ENCODE data around the gene ADAMTS14. TPM values are rescaled to one million over a fixed set of nuclear protein-coding genes. Genes with fewer than 3 reads are reported as not detected.

Gene ADAMTS14
- total RNA-seq, 1 experiment from 2014 or later: 0.91 TPM

DNA sequence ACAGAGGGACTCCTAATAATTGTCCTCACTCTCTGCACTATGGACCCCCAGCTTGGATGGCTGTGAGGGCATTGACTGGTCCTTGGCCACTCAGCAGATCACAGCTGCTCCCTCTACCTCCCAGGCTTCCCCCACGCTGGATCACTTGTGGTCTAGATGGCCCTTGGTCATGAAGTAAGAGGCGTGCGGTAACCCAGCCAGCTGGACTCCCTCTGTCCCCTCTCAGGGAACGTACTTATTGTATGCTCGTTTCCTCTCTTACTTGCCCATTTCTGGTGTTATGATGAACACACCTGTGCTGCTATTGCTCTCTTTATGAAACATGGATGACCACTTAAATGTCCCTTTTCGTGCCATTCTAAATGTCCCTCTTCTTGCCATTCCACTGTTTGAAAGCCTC, 19.3 kb downstream of the ADAMTS14 start:
- no peaks in the 10 kb centered on the region for H3K36me3 ChIP-seq (ENCODE audit: low read depth, low read length)
- intact Hi-C loops (cut with micrococcal nuclease): no loop called here
- no peaks in the 10 kb centered on the region for H3K79me2 ChIP-seq (ENCODE audit: low read length)
- H3K4me2 ChIP-seq (ENCODE audit: low read length): no peak overlapping the region
- H3K4me1 ChIP-seq (ENCODE audit: insufficient read depth, low read length): peaks cover 8% of the 10 kb centered on the region
- TF ChIP-seq EZH2 (IDR thresholded peaks at IDR 0.05; ENCODE audit: low read length, unreplicated experiment): no peak
- TF ChIP-seq, protein P1, sequence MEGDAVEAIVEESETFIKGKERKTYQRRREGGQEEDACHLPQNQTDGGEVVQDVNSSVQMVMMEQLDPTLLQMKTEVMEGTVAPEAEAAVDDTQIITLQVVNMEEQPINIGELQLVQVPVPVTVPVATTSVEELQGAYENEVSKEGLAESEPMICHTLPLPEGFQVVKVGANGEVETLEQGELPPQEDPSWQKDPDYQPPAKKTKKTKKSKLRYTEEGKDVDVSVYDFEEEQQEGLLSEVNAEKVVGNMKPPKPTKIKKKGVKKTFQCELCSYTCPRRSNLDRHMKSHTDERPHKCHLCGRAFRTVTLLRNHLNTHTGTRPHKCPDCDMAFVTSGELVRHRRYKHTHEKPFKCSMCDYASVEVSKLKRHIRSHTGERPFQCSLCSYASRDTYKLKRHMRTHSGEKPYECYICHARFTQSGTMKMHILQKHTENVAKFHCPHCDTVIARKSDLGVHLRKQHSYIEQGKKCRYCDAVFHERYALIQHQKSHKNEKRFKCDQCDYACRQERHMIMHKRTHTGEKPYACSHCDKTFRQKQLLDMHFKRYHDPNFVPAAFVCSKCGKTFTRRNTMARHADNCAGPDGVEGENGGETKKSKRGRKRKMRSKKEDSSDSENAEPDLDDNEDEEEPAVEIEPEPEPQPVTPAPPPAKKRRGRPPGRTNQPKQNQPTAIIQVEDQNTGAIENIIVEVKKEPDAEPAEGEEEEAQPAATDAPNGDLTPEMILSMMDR (conservative IDR thresholded peaks at IDR 0.05; ENCODE audit: low read depth, low read length): no peak
- TF ChIP-seq EZH2phosphoT487 (IDR thresholded peaks at IDR 0.05; ENCODE audit: borderline replicate concordance, low read length): no peak
- H4K20me1 ChIP-seq (ENCODE audit: low read length): no peaks in the 10 kb centered on the region
- no peaks in the 10 kb centered on the region for H3K9me2 ChIP-seq (replicated peaks; ENCODE audit: low read length)
- H3K9ac ChIP-seq (ENCODE audit: low read length): no peak overlapping the region
- POLR2A ChIA-PET (ENCODE audit: unreplicated experiment): no interaction called here
- H3F3A ChIP-seq (ENCODE audit: low read length, unreplicated experiment): no peaks in the 10 kb centered on the region
- no peak overlapping the region for H3K27ac ChIP-seq (ENCODE audit: low read length)
- ATAC-seq (no peak), DNase-seq (no peak)
- H3K4me3 ChIP-seq (ENCODE audit: low read length): no peak overlapping the region
- CTCF ChIA-PET: no interaction called here
- H2AFZ ChIP-seq (ENCODE audit: low read length): no peak overlapping the region
- BruUV-seq (replicated peaks): no TSS peak
- no peaks in the 10 kb centered on the region for H3K9me3 ChIP-seq (ENCODE audit: low read length)
- H3K27me3 ChIP-seq (ENCODE audit: low read length): no peaks in the 10 kb centered on the region

DNA sequence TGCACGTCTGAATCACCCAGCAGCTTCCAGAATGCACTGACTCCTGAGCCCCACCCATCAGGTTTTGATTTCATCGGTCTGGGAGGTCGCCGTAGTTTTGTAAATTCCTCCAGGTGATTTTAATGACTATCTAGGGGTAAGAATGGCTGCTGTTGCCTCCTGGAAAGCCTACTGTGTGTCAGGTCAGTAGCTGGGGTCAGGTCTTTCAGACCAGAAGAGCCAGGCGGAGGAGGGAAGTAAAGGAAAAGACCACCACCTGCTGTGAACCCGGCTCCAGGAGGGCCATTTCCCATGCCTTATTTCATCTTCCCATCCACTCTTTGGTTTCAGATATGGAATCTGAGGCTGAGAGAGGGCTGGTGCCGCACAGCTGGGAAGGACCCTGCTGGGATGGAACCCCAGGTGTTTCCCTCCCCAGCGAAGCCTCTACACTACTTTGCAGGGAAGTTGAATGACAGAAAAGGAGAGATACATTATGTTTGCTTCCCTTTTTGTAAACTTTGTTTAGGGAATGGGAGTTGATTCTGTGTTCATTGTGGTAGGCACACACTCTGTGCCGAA, 19.8 kb downstream of the ADAMTS14 start:
- Histone ChIP-seq H3K4me1 (ENCODE audit: insufficient read depth, low read length) (peaks cover 8% of the 10 kb centered on the region), H3K27me3 (ENCODE audit: low read length) (no peaks in the 10 kb centered on the region), H3F3A (ENCODE audit: low read length, unreplicated experiment) (no peaks in the 10 kb centered on the region), H4K20me1 (ENCODE audit: low read length) (no peaks in the 10 kb centered on the region), H3K27ac (ENCODE audit: low read length) (no peak overlapping the region), H3K4me2 (ENCODE audit: low read length) (no peak overlapping the region), H3K9me3 (ENCODE audit: low read length) (no peaks in the 10 kb centered on the region), H3K9ac (ENCODE audit: low read length) (no peak overlapping the region), H3K4me3 (ENCODE audit: low read length) (no peak overlapping the region), H3K9me2 (replicated peaks; ENCODE audit: low read length) (no peaks in the 10 kb centered on the region), H3K79me2 (ENCODE audit: low read length) (no peaks in the 10 kb centered on the region), H3K36me3 (ENCODE audit: low read depth, low read length) (no peaks in the 10 kb centered on the region), H2AFZ (ENCODE audit: low read length) (no peak overlapping the region)
- intact Hi-C loops (cut with micrococcal nuclease): no loop called here
- DNase-seq (no peak), ATAC-seq (peak; percentile 48; the same call in 1 of the 2 replicates)
- BruUV-seq (replicated peaks): no TSS peak
- TF ChIP-seq EZH2phosphoT487 (IDR thresholded peaks at IDR 0.05; ENCODE audit: borderline replicate concordance, low read length) (no peak), EZH2 (IDR thresholded peaks at IDR 0.05; ENCODE audit: low read length, unreplicated experiment) (no peak)
- TF ChIP-seq, protein P1 (conservative IDR thresholded peaks at IDR 0.05; ENCODE audit: low read depth, low read length): no peak
- POLR2A ChIA-PET (ENCODE audit: unreplicated experiment): no interaction called here
- CTCF ChIA-PET: no interaction called here

DNA sequence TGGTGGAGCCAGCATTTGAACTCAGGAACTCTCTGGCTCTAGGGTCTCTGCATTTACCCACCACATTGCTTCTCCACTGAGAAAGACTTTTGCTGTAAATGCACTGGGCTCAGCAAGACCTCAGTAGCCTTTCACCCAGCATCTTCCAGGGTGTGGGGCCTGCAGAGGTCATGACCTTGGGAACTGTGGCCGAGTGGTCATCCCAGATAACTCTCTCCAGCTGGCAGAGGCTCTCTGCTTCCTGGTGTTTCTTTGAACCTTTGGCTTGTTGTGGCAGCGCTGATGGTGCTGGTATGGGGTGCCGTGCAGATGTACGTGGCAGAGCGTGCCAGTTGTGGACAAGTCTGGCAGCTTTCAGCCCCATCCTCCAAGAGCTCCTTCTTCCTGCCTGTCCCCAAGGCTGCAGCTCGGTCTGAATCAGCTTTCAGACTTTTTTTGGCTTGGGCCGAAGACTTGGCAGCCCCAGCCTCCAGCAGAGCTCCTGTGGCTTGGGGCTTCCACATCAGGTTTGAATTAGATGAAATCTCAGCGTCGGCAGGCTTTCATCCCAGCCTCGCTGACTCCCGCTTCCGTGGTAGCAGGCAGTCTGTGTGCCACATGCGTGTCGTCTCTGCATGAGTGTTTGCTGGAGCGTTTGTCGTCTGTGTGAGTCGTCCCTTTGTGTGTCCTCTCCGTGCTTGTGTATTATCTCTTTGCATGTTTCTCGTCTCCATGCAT, 21.5 kb downstream of the ADAMTS14 start:
- no peak for ATAC-seq
- Histone ChIP-seq H3K4me2 (ENCODE audit: low read length) (no peak overlapping the region), H3K36me3 (ENCODE audit: low read depth, low read length) (no peaks in the 10 kb centered on the region), H3K9me3 (ENCODE audit: low read length) (no peaks in the 10 kb centered on the region), H3K79me2 (ENCODE audit: low read length) (no peaks in the 10 kb centered on the region), H4K20me1 (ENCODE audit: low read length) (no peaks in the 10 kb centered on the region), H3K9me2 (replicated peaks; ENCODE audit: low read length) (no peaks in the 10 kb centered on the region), H3K4me3 (ENCODE audit: low read length) (no peak overlapping the region), H3K4me1 (ENCODE audit: insufficient read depth, low read length) (peaks cover 8% of the 10 kb centered on the region), H3K27ac (ENCODE audit: low read length) (no peak overlapping the region), H3F3A (ENCODE audit: low read length, unreplicated experiment) (no peaks in the 10 kb centered on the region), H3K9ac (ENCODE audit: low read length) (no peak overlapping the region), H3K27me3 (ENCODE audit: low read length) (no peaks in the 10 kb centered on the region), H2AFZ (ENCODE audit: low read length) (no peak overlapping the region)
- no TSS peak for BruUV-seq (replicated peaks)
- no peak for DNase-seq
- ChIA-PET POLR2A (ENCODE audit: unreplicated experiment) (no interaction called here), CTCF (no interaction called here)
- intact Hi-C loops (cut with micrococcal nuclease): no loop called here
- TF ChIP-seq EZH2 (IDR thresholded peaks at IDR 0.05; ENCODE audit: low read length, unreplicated experiment): no peak
- no peak for TF ChIP-seq EZH2phosphoT487 (IDR thresholded peaks at IDR 0.05; ENCODE audit: borderline replicate concordance, low read length)

All from PC-3 (cell line).